Measurements from ENCODE around the gene CEP128.

DNA sequence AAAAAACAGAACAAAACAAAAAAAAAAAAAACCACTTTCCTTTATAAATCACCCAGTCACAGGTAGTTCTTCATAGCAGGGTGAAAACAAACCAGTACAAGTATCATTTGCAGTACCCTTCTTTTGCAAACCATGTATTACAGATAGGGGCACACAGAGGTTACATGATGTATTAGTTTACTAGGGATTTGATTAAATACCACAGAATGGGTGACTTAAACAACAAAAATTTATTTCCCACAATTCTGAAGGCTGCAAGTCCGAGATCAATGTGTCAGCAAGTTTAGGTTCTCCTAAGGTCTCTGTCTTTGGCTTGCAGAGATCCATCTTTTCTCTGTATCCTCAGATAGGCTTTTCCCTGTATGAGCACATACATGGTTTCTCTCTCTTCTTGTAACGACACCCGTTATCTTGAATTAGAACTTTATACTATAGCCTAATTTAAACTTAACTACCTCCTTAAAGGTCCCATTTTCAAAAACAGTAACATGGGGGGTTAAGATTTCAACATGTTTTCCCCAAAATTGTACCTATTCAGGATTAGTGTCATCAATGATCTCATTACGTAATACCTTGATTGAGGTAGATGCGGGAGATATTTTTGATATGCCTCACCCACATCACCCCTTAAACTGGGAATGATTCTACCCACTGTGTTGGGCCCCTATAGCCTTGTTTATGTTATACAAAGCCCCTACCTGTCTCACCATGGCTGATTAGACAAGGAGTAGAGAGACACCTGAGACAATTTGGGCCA lies 3.5 kb upstream of the CEP128 start:
- TF ChIP-seq EZH2 (IDR thresholded peaks at IDR 0.05) (no peak), FOXP2 (optimal IDR thresholded peaks at IDR 0.05; ENCODE audit: control extremely low read depth, extremely low read length, insufficient read depth) (no peak), POLR2AphosphoS5 (IDR thresholded peaks at IDR 0.05; ENCODE audit: borderline replicate concordance, low read depth, low read length) (no peak)
